Measurements from ENCODE around the gene CRAT.

DNA sequence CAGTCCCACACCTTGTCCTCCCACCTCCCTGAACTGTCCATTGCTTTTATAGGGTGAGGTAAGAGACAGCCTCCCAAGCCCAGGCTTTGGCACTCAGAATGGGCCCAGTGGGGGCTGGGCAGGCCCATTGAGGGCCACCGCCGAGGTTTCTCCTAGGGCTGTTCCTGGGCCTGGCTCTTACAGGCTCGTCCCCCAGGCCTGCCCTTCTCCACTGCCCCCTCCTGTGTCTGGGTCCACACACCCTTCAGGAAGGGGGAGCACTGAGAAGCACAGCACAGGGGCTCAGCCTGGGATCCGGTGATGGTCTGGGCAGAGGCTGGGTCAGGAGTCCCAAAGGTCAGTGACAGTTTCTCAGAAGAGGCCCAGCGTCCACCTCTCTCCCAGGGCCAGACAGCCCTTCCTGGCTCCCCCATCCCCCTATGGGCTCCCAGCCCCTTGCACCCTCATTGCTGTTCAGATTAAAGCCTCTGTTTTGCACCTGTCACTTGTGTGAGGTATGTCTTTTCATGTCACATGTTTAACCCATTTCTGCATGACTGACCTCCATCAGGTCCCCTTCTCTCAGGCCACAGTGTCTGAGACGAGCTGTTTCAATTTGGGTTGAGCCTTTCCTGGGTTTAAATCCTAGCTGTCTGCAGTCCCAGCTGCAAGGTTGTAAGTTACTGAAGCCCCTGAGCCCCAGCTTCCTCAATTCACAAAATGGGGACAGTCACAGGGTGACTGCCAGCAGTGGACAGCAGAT, 38.0 kb upstream of the CRAT start:
- TF ChIP-seq, protein P1, sequence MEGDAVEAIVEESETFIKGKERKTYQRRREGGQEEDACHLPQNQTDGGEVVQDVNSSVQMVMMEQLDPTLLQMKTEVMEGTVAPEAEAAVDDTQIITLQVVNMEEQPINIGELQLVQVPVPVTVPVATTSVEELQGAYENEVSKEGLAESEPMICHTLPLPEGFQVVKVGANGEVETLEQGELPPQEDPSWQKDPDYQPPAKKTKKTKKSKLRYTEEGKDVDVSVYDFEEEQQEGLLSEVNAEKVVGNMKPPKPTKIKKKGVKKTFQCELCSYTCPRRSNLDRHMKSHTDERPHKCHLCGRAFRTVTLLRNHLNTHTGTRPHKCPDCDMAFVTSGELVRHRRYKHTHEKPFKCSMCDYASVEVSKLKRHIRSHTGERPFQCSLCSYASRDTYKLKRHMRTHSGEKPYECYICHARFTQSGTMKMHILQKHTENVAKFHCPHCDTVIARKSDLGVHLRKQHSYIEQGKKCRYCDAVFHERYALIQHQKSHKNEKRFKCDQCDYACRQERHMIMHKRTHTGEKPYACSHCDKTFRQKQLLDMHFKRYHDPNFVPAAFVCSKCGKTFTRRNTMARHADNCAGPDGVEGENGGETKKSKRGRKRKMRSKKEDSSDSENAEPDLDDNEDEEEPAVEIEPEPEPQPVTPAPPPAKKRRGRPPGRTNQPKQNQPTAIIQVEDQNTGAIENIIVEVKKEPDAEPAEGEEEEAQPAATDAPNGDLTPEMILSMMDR (IDR thresholded peaks at IDR 0.05 in 4 of 5, conservative IDR thresholded peaks at IDR 0.05 in 1 of 5) = no peak
- TF ChIP-seq POLR2A (IDR thresholded peaks at IDR 0.05) = no peak

Measured in gastrocnemius medialis (tissue), 4 donors.